HG03521 (cell line): ENCODE results near the gene INS.

ENCODE experiments used
- ATAC-seq: cut with Tn5 transposase; IDR thresholded peaks from one replicate; pipeline ENCODE4 v1.9.1; 2021; ENCODE audit warnings: mild to moderate bottlenecking, moderate library complexity; ENCODE audit not compliant: unreplicated experiment

Gene INS

GRCh38 chr11:2160736-2161259 is at the start of gene INS:
Gene INS (minus strand): TSS chr11:2161209. CDS start chr11:2160971, 238 bp downstream.
- no peak for ATAC-seq

- ATAC-seq: no peak
Measured at GRCh38 chr11:2210366-2211112, 49.5 kb upstream of the INS start.

- no peak for ATAC-seq
Measured at GRCh38 chr11:2209900-2210321, 48.9 kb upstream of the INS start.

GRCh38 chr11:2209370-2209801 is 48.4 kb upstream of the INS start:
- no peak for ATAC-seq

- ATAC-seq: no peak
Measured at GRCh38 chr11:2208691-2209369, 47.8 kb upstream of the INS start.

GRCh38 chr11:2207773-2208621 is 47.0 kb upstream of the INS start:
- ATAC-seq: no peak

- ATAC-seq: no peak
Measured at GRCh38 chr11:2207212-2207611, 46.2 kb upstream of the INS start.

GRCh38 chr11:2205981-2206690 is 45.1 kb upstream of the INS start:
- ATAC-seq: no peak

GRCh38 chr11:2205214-2205720 is 44.3 kb upstream of the INS start:
- ATAC-seq: no peak

GRCh38 chr11:2204361-2205213 is 43.6 kb upstream of the INS start:
- ATAC-seq: no peak

GRCh38 chr11:2203440-2204259 is 42.6 kb upstream of the INS start:
- ATAC-seq: no peak

GRCh38 chr11:2202900-2203439 is 42.0 kb upstream of the INS start:
- ATAC-seq: no peak

GRCh38 chr11:2202071-2202899 is 41.3 kb upstream of the INS start:
- ATAC-seq: no peak

GRCh38 chr11:2201542-2201941 is 40.5 kb upstream of the INS start:
- no peak for ATAC-seq

GRCh38 chr11:2200957-2201519 is 40.0 kb upstream of the INS start:
- ATAC-seq: no peak

- ATAC-seq: no peak
Measured at GRCh38 chr11:2200536-2200935, 39.5 kb upstream of the INS start.
